ENCODE data around the gene KRT77. TPM values are rescaled to one million over a fixed set of nuclear protein-coding genes. Genes with fewer than 3 reads are reported as not detected.

The KRT77 gene
- total RNA-seq, 1 donor from 2014 or later = not detected

DNA sequence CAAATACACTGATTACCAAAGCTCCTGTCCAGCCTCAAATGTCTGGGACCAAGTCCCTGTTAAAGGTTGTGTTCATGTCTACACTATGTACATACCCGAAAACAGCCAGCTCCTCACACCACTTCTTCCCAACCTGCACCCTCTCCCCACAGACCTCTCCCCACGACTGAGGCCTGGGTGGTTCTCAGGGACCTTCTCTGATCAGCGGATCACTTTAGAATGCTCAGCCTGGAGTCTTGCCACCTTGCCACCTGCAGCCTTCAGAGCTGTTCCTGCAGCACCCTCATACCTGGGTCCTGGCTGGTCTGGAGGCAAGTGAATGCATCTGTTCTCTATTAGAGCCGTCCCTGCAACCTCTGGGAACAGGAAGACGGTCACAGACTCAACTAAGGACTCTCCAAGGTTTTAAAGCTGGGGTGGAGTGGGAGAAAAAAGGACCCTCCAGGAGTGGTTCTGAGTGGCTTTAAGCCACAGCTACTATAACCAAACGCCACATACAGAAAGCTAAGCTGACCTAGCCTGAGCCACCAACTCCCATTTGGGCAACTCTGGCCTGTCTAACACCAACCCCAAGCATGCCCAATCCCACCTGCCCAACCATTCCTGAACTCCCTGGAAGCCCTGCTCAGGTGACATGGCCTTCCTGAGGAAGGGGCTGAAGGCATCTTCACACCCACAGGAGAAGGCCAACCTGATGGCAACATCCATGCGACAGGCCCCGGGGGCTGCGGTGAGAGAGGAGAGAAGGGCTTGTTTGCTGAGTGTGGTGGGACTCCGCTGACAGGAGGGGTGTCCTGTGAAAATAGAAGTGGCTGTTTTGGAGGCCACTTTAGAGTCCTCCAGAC is 59.9 kb downstream of the KRT77 start:
- peaks cover 67% of the 10 kb centered on the region for H3K27me3 Mint-ChIP-seq (ENCODE audit: low read depth)

DNA sequence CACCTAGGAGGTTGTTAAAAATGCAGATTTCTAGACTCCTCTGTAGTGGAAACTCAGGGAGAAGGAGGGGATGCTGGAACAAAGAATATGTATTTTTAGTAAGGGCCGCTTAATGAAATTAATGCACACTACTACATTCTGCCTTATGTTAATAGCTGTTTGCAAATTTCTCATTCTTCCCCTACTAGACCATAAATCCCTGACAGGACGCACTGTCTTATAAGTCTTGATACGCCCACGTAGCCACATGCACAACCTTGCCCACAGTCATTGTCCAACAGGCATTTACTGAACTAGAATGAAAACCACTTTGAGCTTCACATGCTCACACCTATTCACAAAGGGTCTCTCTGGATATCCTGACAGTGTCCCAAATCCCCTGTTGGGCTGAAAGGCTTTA is 61.9 kb downstream of the KRT77 start:
- DNase-seq (ENCODE audit: low spot score) = no peak
- TF ChIP-seq, protein P1, sequence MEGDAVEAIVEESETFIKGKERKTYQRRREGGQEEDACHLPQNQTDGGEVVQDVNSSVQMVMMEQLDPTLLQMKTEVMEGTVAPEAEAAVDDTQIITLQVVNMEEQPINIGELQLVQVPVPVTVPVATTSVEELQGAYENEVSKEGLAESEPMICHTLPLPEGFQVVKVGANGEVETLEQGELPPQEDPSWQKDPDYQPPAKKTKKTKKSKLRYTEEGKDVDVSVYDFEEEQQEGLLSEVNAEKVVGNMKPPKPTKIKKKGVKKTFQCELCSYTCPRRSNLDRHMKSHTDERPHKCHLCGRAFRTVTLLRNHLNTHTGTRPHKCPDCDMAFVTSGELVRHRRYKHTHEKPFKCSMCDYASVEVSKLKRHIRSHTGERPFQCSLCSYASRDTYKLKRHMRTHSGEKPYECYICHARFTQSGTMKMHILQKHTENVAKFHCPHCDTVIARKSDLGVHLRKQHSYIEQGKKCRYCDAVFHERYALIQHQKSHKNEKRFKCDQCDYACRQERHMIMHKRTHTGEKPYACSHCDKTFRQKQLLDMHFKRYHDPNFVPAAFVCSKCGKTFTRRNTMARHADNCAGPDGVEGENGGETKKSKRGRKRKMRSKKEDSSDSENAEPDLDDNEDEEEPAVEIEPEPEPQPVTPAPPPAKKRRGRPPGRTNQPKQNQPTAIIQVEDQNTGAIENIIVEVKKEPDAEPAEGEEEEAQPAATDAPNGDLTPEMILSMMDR (IDR thresholded peaks at IDR 0.05) = no peak
- H3K27me3 Mint-ChIP-seq (ENCODE audit: low read depth) = peaks cover 73% of the 10 kb centered on the region
- no peaks in the 10 kb centered on the region for H3K9me3 Mint-ChIP-seq (ENCODE audit: low read depth)
- H3K4me3 Mint-ChIP-seq (ENCODE audit: unreplicated experiment) = no peak overlapping the region
- no peak overlapping the region for H3K27ac Mint-ChIP-seq (ENCODE audit: unreplicated experiment)
- H3K36me3 Mint-ChIP-seq (ENCODE audit: low read depth) = no peaks in the 10 kb centered on the region
- H3K4me1 Mint-ChIP-seq (ENCODE audit: low read depth) = no peaks in the 10 kb centered on the region

More for the DNA sequence above, 59.9 kb downstream of the KRT77 start:
- Mint-ChIP-seq H3K4me1 (ENCODE audit: low read depth) (no peaks in the 10 kb centered on the region), H3K4me3 (ENCODE audit: unreplicated experiment) (no peak overlapping the region), H3K9me3 (ENCODE audit: low read depth) (no peaks in the 10 kb centered on the region), H3K36me3 (ENCODE audit: low read depth) (no peaks in the 10 kb centered on the region), H3K27ac (ENCODE audit: unreplicated experiment) (no peak overlapping the region)
- no peak for DNase-seq (ENCODE audit: low spot score)
- TF ChIP-seq, protein P1 (IDR thresholded peaks at IDR 0.05) = no peak

Other genes with a start within 250 kb of the KRT77 start
- not detected in 3 replicates for gene KRT6C, start 229.7 kb downstream of the KRT77 start, total RNA-seq
- not detected in 3 replicates for gene KRT6A, start 210.3 kb downstream of the KRT77 start, total RNA-seq
- gene KRT5, start 183.1 kb downstream of the KRT77 start, total RNA-seq = not detected in 3 replicates
- gene KRT71, start 150.4 kb downstream of the KRT77 start, total RNA-seq = not detected in 3 replicates
- not detected in 3 replicates for gene KRT74, start 129.7 kb downstream of the KRT77 start, total RNA-seq
- not detected in 3 replicates for gene KRT72, start 102.1 kb downstream of the KRT77 start, total RNA-seq
- gene KRT73, start 85.0 kb downstream of the KRT77 start, total RNA-seq = not detected in 3 replicates
- not detected in 3 replicates for gene KRT2, start 51.3 kb downstream of the KRT77 start, total RNA-seq
- gene KRT1, start 23.1 kb downstream of the KRT77 start, total RNA-seq = not detected in 3 replicates
- not detected in 3 replicates for gene KRT76, start 73.8 kb upstream of the KRT77 start, total RNA-seq
- not detected in 3 replicates for gene KRT3, start 92.6 kb upstream of the KRT77 start, total RNA-seq
- gene KRT4, start 110.6 kb upstream of the KRT77 start, total RNA-seq = 0.41 to 0.90 TPM in 2 of 3 replicates, not detected in the other
- 0.10 to 0.31 TPM (median 0.19 TPM) in 3 replicates for gene KRT79, start 130.8 kb upstream of the KRT77 start, total RNA-seq
- not detected in 3 replicates for gene KRT78, start 145.5 kb upstream of the KRT77 start, total RNA-seq
- gene KRT8, start 201.6 kb upstream of the KRT77 start, total RNA-seq = 11.3 to 15.7 TPM (median 13.0 TPM) in 3 replicates
- 44.7 to 173 TPM (median 172 TPM) in 3 replicates for gene KRT18, start 245.6 kb upstream of the KRT77 start, total RNA-seq

Data from chondrocyte (in vitro differentiated cells).